Activated naive CD8-positive, alpha-beta T cell treated with anti-CD3 and anti-CD28 coated beads, Interleukin-2, amount 10 ng/mL, durations not matched to agents 7 days and 5 days (primary cell): ENCODE measurements around the gene C15orf62. TPM values are rescaled to one million over a fixed set of nuclear protein-coding genes. Genes with fewer than 3 reads are reported as not detected.

Source experiments
- ATAC-seq: fragments of 150-1000 bp; cut with Tn5 transposase; one replicate; pipeline ENCODE4 v1.10.0; 2021; ENCODE audit warnings: low read depth, moderate library complexity
- POLR2A ChIA-PET: fragments of 350-600 bp; sonication (Branson Sonifier 250); formaldehyde crosslinking; loops from one replicate; lab custom pipeline; 2021; ENCODE audit warnings: antibody characterized with exemption; lab: Charles Lee
- DNase-seq: peaks from one replicate; pipeline ENCODE4 v3.0.0; 2021
- H3K27ac Mint-ChIP-seq: one replicate; pipeline ENCODE4 v1.8.0; 2022; ENCODE audit warnings: mild to moderate bottlenecking, mixed read lengths
- H3K27me3 Mint-ChIP-seq: one replicate; pipeline ENCODE4 v1.8.0; 2022; ENCODE audit warnings: mild to moderate bottlenecking, moderate library complexity, mixed read lengths
- H3K36me3 Mint-ChIP-seq: one replicate; pipeline ENCODE4 v1.8.0; 2021; ENCODE audit warnings: mild to moderate bottlenecking, mixed read lengths
- H3K4me1 Mint-ChIP-seq: one replicate; pipeline ENCODE4 v1.8.0; 2021; ENCODE audit warnings: mixed read lengths
- H3K4me3 Mint-ChIP-seq: one replicate; pipeline ENCODE4 v1.8.0; 2022; ENCODE audit warnings: mild to moderate bottlenecking, moderate library complexity, mixed read lengths
- H3K9me3 Mint-ChIP-seq: one replicate; pipeline ENCODE4 v1.8.0; 2021; ENCODE audit warnings: mixed read lengths
- total RNA-seq, 2 experiments: library from RNA; stranded (reverse); gene quantifications; one replicate each; pipeline ENCODE4 v1.2.3, GENCODE V29; 2021

C15orf62 gene
- total RNA-seq, 2 experiments from 2014 or later = 2.4 TPM

DNA sequence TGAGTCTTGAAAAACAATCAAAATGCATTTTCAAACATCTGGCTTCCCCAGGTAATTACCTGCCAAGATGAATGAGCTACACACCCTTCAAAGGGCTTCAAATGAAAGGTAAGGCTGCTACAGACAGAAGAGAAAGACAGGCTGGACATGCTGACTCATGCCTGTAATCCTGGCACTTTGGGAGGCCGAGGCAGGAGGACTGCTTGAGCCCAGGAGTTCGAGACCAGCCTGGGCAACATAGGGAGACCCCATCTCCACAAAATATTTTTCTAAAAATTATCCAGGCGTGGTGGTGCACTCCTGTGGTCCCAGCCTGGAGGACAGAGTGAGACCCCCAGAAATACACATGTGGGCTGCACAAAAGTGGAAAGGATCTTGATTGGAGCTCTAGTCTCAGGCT is 22.6 kb downstream of the C15orf62 start:
- no peak overlapping the region for H3K27ac Mint-ChIP-seq
- POLR2A ChIA-PET = interaction anchor here (0.6 to 0.7 kb wide), 2 partner anchors 18 to 307 kb away, joined by 3 read pairs; no protein-coding TSS in a partner anchor
- H3K36me3 Mint-ChIP-seq = peaks cover 6% of the 10 kb centered on the region
- peaks cover 14% of the 10 kb centered on the region for H3K4me1 Mint-ChIP-seq
- no peaks in the 10 kb centered on the region for H3K27me3 Mint-ChIP-seq
- ATAC-seq (no peak), DNase-seq (no peak)
- no peak overlapping the region for H3K4me3 Mint-ChIP-seq
- no peaks in the 10 kb centered on the region for H3K9me3 Mint-ChIP-seq

DNA sequence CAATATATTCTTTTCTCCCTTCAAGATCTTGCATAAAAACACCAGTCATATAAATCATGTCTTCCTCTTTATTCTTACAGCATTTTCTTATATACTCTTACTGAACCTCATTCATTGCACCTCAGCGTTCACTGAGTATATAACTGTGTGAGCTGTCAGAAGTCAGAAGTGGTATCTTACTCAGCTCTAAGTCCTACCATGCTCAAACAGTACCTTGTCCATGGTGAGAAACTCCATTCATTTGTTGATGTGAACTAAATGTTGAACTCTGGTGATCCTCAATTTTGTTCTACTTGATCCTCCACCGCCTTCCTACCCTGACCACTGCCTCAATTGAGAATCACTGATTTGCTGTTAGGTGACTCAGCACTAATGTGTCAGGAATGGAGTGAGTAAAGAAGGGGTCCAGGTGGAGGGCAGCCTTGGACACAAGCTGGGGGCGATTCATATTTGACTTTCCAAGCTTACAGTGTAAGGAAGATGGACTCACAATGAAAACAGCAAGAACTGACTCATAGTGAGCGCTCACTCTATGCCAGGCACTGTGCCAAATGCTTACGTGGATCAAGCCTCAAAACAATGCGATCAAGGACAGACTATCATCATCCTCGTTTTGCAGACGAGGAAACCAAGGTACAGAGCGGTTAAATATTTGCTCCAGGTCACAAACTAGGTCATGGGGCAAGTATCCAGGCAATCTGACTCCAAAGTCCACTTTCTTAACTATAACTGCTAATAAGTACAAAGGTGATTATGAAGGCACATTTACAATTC is 23.6 kb downstream of the C15orf62 start:
- POLR2A ChIA-PET = no interaction called here
- no peak for ATAC-seq
- H3K4me3 Mint-ChIP-seq = no peak overlapping the region
- H3K27me3 Mint-ChIP-seq = no peaks in the 10 kb centered on the region
- no peak overlapping the region for H3K27ac Mint-ChIP-seq
- H3K9me3 Mint-ChIP-seq = no peaks in the 10 kb centered on the region
- peaks cover 6% of the 10 kb centered on the region for H3K4me1 Mint-ChIP-seq
- H3K36me3 Mint-ChIP-seq = peaks cover 12% of the 10 kb centered on the region
- no peak for DNase-seq

DNA sequence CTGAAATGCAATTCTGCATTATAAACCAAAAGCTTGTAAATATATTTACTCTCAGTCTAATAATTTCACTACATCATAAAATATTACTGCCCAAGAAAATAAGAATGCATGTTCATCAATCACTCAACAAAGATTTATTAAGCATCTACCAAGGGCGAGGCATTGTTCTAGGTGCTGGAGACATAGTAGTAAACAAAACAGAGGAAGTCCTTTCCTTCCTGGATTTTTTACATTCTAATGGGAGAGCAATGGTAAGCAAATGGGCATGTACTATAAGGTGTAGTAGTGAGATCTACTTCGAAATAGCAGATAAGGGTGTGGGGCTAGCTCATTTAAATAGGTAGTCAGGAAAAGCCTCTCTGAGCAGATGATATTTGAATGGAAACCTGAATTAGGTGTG is 26.3 kb downstream of the C15orf62 start:
- ATAC-seq = no peak
- H3K9me3 Mint-ChIP-seq = no peaks in the 10 kb centered on the region
- peaks cover under 1% of the 10 kb centered on the region for H3K4me1 Mint-ChIP-seq
- peaks cover 13% of the 10 kb centered on the region for H3K36me3 Mint-ChIP-seq
- no peak overlapping the region for H3K27ac Mint-ChIP-seq
- no peak overlapping the region for H3K4me3 Mint-ChIP-seq
- POLR2A ChIA-PET = interaction anchor here (1.4 kb wide), 1 partner anchor 11 kb away, joined by 5 read pairs; the partner anchor contains the start of genes DNAJC17 and ZFYVE19
- H3K27me3 Mint-ChIP-seq = no peaks in the 10 kb centered on the region
- no peak for DNase-seq

DNA sequence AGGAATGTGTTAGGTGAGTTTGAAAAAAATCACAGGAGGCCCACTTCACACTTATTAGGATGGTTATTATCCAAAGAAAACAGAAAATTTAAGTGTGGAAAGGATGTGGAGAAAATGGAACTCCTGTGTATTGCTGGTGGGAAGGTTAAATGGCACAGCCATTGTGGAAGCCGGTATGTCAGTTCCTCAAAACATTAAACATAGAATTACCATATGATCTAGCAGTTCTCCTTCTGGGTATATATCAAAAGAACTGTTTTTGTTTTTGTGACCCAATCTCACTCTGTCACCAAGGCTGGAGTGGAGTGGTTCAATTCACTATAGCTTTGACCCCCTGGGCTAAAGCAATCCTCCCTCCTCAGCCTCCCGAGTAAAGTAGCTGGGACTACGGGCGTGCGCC is 26.7 kb downstream of the C15orf62 start:
- no peak overlapping the region for H3K27ac Mint-ChIP-seq
- POLR2A ChIA-PET = interaction anchor here (1.4 kb wide), 1 partner anchor 10 kb away, joined by 5 read pairs; the partner anchor contains the start of genes DNAJC17 and ZFYVE19
- peaks cover 16% of the 10 kb centered on the region for H3K36me3 Mint-ChIP-seq
- H3K27me3 Mint-ChIP-seq = no peaks in the 10 kb centered on the region
- peaks cover 3% of the 10 kb centered on the region for H3K4me1 Mint-ChIP-seq
- no peak for ATAC-seq
- H3K4me3 Mint-ChIP-seq = no peak overlapping the region
- no peak for DNase-seq
- H3K9me3 Mint-ChIP-seq = no peaks in the 10 kb centered on the region

DNA sequence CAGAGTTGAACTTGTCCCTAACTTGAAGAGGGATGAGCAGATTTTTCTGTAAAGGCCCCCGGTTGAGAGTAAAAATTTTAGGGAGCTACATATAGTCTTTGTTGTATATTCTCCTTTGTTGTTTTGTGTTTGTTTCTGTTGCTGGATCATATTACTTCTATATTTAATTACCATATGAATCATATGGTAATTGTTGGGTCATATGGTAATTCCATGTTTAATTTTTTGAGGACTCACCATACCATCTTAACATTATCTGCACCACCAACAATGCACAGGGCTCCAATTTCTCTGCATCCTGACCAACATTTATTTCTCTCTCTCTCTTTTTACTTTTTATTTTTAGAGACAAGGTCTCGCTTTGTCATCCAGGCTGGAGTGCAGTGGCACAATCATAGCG is 29.7 kb downstream of the C15orf62 start:
- H3K27ac Mint-ChIP-seq = no peak overlapping the region
- no peaks in the 10 kb centered on the region for H3K27me3 Mint-ChIP-seq
- POLR2A ChIA-PET = interaction anchor here (0.6 kb wide), 1 partner anchor 8 kb away, joined by 3 read pairs; the partner anchor contains the start of genes DNAJC17 and ZFYVE19
- no peaks in the 10 kb centered on the region for H3K9me3 Mint-ChIP-seq
- peaks cover 8% of the 10 kb centered on the region for H3K4me1 Mint-ChIP-seq
- H3K36me3 Mint-ChIP-seq = peaks cover 17% of the 10 kb centered on the region
- H3K4me3 Mint-ChIP-seq = no peak overlapping the region
- ATAC-seq = no peak
- DNase-seq = no peak

DNA sequence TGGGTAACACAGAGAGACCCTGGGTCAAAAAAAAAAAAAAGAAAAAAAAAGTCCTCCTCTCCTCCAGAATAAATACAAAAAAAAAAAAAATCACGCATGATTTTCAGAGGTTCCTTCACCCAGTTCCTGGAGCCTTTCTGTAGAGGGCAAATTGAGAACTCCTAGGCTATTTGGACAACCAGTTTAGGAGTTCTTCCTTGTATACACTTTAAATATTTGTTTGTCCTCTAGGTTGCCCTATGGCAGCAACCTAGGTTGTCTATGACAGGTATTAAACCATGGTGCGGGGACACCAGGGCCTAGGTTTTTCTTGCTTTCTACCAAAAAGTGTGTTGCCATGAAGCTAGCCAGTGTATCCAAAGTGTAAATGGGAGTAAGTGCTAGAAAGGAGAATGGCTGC is 33.3 kb downstream of the C15orf62 start:
- Mint-ChIP-seq H3K36me3 (peaks cover 16% of the 10 kb centered on the region), H3K9me3 (no peaks in the 10 kb centered on the region), H3K27ac (no peak overlapping the region), H3K4me1 (peaks cover 15% of the 10 kb centered on the region), H3K27me3 (no peaks in the 10 kb centered on the region), H3K4me3 (no peak overlapping the region)
- ATAC-seq (no peak), DNase-seq (no peak)
- POLR2A ChIA-PET = no interaction called here

DNA sequence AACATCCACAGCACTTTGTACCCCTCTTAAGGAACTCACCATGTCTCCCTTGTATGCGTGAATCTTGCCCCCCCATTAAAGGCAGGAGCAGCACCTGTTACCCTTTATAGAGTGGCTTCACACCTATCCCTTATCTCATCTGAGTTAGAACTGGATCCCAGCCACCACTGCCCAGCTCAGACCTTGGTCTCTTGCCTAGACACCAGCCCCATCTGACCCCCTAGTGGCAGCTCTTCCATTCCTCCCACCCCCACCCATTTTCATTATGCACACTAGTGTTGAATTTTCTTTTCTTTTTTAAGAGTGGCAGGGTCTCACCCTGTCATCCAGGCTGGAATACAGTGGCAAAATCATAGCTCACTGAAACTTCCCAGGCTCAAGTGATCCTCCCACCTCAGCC is 33.9 kb downstream of the C15orf62 start:
- Mint-ChIP-seq H3K27ac (no peak overlapping the region), H3K27me3 (no peaks in the 10 kb centered on the region), H3K4me1 (peaks cover 21% of the 10 kb centered on the region), H3K36me3 (peaks cover 11% of the 10 kb centered on the region), H3K4me3 (no peak overlapping the region), H3K9me3 (no peaks in the 10 kb centered on the region)
- POLR2A ChIA-PET = interaction anchor here (0.6 kb wide), 1 partner anchor 104 kb away, joined by 6 read pairs; no protein-coding TSS in a partner anchor
- ATAC-seq = no peak
- DNase-seq = no peak

DNA sequence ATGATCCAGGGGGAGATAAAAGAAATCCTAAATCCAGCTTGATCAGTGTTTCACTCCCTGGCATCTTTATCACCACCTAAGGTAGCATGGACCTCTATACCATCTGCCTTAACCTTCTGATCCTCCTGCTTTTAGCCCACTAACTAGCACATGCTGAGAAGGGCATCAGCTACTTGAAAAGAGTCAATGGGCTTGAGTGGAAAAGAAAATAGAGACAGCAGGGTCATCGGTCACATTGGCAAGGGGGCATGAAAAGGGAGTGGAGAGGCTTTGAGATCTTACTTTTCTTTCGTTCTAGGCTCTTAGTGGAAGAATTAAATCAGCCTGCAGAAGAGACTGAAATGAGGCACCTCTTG is 36.9 kb downstream of the C15orf62 start:
- Mint-ChIP-seq H3K9me3 (no peaks in the 10 kb centered on the region), H3K27ac (peak overlapping the region; percentile 99), H3K27me3 (no peaks in the 10 kb centered on the region), H3K4me1 (peaks cover 20% of the 10 kb centered on the region), H3K36me3 (peaks cover 8% of the 10 kb centered on the region), H3K4me3 (peak overlapping the region; percentile 97)
- ATAC-seq = no peak
- no peak for DNase-seq
- POLR2A ChIA-PET = interaction anchor here (0.6 to 1.4 kb wide), 13 partner anchors 7 to 302 kb away, joined by 3 to 9 read pairs (median 3); partner anchors contain the start of genes CHAC1, RAD51 and RPUSD2

DNA sequence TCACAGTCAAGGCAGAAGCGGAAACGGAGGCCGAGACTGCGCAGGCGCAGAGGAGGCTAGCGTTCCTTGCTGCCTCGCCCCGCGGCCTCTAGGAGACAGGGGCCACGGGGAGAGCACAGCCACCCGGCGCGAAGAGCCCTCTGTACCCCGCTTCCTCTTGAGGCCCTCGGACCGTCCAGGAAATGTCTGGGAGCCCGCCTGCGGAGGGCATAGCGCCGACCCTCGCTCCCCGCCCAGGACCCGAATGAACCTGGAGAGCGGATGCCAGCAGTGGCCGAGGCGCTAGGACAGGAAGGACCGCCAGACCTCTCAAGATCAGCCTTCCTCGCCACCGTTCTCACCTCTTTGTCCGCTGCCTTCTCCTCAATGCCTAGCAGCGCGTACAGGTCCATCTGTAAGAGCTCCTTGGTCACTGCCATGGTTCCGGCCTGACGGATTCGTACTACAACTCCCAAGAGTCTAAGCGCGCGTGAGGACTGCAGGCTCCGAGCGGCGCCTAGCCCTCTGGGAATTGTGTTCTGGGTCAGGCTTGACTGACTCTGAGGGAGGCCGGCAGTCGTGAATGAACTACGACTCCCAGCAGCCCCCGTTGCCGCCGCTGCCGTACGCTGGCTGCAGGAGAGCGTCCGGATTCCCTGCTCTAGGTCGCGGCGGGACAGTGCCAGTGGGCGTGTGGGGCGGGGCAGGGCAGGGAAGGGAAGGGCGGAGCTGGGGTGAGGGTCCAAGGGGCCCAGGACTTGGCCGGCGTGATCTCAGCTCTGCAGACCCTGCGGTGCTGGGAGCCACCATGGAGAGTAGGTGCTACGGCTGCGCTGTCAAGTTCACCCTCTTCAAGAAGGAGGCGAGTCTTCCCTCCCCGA is 37.5 kb downstream of the C15orf62 start, which contains the start of the genes DNAJC17 and ZFYVE19:
DNAJC17 (minus strand) TSS at position 446 of the 860 bp plus-strand sequence; CDS start at position 419, 27 bp downstream.
ZFYVE19 (plus strand) TSS at position 62 of the 860 bp plus-strand sequence; CDS start at position 563, 501 bp downstream.
- H3K4me1 Mint-ChIP-seq = peaks cover 18% of the 10 kb centered on the region
- no peaks in the 10 kb centered on the region for H3K27me3 Mint-ChIP-seq
- peak; percentile 98 for ATAC-seq
- POLR2A ChIA-PET = interaction anchor here (0.8 to 1.4 kb wide), 10 partner anchors 8 to 146 kb away, joined by 3 to 9 read pairs (median 3); partner anchors contain the start of genes CHAC1 and RAD51
- H3K9me3 Mint-ChIP-seq = no peaks in the 10 kb centered on the region
- peak within 1 kb of the TSS; percentile 97 for H3K4me3 Mint-ChIP-seq
- peak; percentile 95 for DNase-seq
- peaks cover 5% of the 10 kb centered on the region for H3K36me3 Mint-ChIP-seq
- H3K27ac Mint-ChIP-seq = peak within 1 kb of the TSS; percentile 99

DNA sequence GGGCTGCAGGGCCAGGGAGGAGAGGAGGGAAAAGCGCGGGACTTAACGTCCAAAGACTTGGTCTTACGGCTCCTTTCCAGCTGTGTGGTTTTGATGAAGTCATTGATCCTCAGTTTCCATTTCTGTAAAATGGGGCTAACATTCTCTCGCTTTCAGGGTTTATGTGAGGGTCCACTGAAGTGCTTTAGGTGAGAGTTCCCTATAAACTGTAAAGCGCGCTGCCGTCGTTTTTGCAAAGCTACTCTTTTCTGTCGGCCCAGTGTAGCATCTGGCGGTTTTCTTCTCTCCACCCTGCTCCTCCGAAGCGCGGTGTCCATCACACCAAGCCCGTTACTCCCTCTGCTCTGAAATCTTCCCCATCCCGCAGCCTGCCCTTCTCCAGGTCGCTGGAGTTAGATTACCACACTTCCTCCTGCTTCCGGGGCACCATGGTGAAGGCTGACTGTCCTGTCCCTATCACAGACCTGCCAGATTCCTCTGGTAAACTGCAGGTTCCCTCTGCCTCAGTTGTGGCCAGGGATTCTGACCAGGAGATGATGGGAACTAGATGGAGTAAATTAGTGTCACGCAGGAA is 38.2 kb downstream of the C15orf62 start:
- DNase-seq (no peak), ATAC-seq (no peak)
- Mint-ChIP-seq H3K9me3 (no peaks in the 10 kb centered on the region), H3K4me3 (peak overlapping the region; percentile 97), H3K27ac (peak overlapping the region; percentile 99), H3K4me1 (peaks cover 18% of the 10 kb centered on the region), H3K27me3 (no peaks in the 10 kb centered on the region), H3K36me3 (peaks cover 5% of the 10 kb centered on the region)
- POLR2A ChIA-PET = interaction anchor here (0.7 to 1.2 kb wide), 5 partner anchors 9 to 145 kb away, joined by 3 to 4 read pairs (median 3); partner anchors contain the start of gene CHAC1

DNA sequence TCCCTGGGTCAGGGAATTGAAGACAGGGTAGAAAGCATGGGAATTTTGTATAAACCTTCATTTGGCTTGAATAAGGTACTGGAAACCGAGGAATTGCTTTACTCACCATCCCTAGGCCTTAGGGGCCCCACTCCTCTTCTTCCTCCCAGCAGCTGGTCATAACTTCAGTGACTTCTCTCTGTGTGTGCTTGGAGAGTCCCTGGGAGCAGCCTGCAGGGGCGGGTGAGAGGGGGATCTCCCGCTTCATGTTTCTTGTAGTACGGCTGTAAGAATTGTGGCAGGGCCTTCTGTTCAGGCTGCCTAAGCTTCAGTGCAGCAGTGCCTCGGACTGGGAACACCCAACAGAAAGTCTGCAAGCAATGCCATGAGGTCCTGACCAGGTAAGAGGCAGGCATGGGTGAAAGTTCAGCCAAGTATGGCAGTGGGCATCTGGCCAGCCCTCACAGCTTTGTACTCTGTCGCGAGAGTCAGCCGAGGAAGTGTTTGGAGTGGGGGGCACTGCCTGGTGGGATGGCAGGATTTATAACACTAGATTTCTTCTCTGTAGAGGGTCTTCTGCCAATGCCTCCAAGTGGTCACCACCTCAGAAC is 39.2 kb downstream of the C15orf62 start:
- Mint-ChIP-seq H3K4me1 (peaks cover 15% of the 10 kb centered on the region), H3K36me3 (peaks cover 8% of the 10 kb centered on the region), H3K27ac (no peak overlapping the region), H3K27me3 (no peaks in the 10 kb centered on the region), H3K4me3 (peak overlapping the region; percentile 97), H3K9me3 (no peaks in the 10 kb centered on the region)
- no peak for ATAC-seq
- POLR2A ChIA-PET = no interaction called here
- DNase-seq = no peak

DNA sequence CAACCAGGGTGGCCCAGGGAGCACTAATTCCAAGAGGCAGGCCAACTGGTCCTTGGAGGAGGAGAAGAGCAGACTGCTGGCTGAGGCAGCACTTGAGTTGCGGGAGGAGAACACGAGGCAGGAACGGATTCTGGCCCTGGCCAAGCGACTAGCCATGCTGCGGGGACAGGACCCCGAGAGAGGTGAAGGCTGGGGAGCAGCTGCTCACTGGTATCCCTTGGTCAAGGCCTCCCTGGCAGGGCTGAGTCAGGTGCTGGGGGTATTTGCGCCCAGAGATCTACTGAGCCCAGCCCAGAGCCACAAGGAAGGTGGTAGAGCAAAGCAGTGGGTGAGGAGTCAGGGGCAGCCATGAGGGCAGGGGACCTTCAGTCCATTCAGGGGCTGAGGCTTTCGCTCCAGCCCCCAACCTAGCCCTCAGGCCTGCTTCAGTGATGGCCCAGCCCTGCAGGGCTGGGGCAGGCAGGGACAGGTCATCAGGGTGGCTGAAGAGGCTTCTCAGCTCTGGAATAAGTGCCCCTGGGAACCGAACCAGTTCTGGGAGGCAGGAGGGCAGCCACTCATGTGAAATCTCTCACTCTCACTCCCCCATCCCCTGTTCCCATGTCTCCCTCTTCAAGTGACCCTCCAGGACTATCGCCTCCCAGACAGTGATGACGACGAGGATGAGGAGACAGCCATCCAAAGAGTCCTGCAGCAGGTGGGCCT is 43.1 kb downstream of the C15orf62 start:
- no peaks in the 10 kb centered on the region for H3K9me3 Mint-ChIP-seq
- POLR2A ChIA-PET = interaction anchor here (0.6 to 1.2 kb wide), 2 partner anchors 10 to 15 kb away, joined by 3 to 4 read pairs; partner anchors contain the start of gene PPP1R14D
- no peak overlapping the region for H3K27ac Mint-ChIP-seq
- DNase-seq (no peak), ATAC-seq (no peak)
- H3K4me1 Mint-ChIP-seq = peaks cover 10% of the 10 kb centered on the region
- H3K4me3 Mint-ChIP-seq = no peak overlapping the region
- H3K27me3 Mint-ChIP-seq = no peaks in the 10 kb centered on the region
- peaks cover 9% of the 10 kb centered on the region for H3K36me3 Mint-ChIP-seq
